GM19324 (cell line): ENCODE results near the gene GABBR2.

ENCODE experiments used
- ATAC-seq: cut with Tn5 transposase; IDR thresholded peaks from one replicate; pipeline ENCODE4 v1.9.1; 2021; ENCODE audit warnings: mild to moderate bottlenecking, moderate library complexity; ENCODE audit not compliant: unreplicated experiment, low FRiP score

The GABBR2 gene

DNA sequence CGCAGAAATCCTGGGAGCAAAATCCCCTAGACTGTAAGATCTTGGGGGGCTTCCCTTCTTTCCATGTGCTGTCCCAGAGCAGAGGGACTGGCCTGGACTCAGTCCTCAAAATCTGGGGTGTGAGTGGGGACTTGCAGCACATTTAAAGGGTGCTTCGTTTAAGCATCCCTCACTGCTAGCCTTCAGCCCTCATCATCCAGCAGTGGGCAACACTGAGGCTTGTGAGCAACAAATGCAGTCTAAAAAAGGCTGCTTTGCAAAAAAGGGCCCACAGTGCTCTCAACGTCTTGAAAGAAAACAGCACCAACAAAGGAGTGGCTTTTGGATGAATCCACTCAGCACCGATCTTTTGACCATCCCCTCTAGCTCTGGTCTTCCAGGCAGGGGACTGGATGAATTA lies 325.0 kb downstream of the GABBR2 start:
- ATAC-seq: no peak

DNA sequence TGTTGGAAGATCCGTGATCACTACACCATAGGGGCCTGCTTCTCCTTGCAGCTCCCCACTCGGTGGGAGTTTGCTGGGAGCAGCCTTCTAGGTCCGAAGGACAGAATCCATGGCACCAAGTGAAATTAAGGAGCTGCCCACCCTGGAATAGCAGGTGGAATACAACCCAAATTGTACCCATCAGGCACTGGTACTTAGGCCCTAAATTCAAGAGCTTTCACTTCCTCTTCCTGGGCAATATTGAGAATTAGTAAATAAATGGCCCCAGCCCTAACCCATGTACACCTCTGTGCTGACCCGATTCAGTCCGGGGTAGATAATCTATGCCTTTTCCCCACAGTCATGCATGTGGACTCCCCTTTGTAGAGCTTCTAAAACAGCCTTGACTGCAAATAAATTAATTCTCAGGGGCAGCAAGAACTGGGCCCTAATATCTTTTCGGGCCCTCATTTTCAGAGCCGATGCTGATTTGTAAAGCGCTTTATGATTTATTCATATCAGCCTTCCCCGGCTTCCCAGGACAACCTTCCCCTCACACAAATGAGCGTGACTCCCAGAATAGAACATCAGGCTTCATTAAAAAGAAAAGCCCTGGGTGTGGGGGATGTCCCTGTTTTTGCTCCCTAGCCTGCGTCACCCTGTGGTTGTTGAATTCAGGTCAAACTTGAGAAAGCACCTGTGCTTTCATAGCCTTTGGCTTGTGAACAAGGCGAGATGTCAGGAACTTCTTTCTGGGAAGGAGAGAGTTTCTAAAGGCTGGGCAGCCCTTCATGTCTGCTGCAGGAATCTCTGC lies 327.2 kb downstream of the GABBR2 start:
- no peak for ATAC-seq

DNA sequence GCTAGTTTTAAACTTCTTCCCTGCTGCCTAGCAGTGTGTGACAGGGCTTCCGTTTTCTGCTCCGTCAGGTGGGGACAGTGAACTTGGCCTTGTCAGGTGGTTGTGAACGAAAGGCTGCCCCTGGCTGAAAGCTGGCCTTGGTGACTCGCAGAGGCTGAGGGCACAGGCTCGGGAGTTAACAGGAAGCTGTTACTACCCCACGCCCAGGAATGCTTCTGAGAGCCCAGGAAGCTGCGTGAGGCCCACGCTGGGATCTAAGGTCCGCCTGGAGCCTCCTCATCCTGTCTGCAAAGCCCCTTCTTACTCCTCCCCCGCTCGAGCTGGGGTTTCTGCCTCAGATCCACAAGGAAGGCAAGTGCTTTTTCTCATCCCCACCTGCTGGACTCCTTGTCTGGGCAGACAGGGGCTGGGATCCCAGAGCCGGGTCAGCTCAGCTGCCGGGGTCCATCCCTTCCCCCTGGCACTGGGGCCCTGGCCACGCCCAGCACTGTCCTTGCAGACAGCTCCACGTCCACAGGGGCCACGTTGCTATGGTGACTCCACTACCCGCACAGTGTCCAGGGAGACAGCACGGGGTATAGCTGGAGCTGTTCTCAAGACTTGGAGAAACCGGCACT lies 328.6 kb downstream of the GABBR2 start:
- ATAC-seq: no peak

DNA sequence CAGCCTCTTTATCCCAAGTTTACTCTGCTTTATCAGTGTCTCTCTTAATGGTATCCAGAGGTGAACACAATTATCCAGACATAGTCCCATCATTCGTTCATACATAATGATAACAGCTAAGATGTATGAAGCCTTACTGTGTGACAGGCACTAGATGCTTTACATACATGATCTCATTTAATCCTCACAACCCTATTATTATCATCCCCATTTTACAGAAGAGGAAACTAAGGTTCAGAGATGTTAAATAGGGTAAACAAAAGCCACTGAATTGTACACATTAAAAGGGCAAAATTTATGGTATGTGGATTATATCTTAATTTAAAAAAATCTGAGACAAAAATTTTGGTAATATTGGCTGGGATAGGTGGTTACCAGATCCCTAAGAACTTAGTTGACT lies 329.2 kb downstream of the GABBR2 start:
- ATAC-seq: no peak

DNA sequence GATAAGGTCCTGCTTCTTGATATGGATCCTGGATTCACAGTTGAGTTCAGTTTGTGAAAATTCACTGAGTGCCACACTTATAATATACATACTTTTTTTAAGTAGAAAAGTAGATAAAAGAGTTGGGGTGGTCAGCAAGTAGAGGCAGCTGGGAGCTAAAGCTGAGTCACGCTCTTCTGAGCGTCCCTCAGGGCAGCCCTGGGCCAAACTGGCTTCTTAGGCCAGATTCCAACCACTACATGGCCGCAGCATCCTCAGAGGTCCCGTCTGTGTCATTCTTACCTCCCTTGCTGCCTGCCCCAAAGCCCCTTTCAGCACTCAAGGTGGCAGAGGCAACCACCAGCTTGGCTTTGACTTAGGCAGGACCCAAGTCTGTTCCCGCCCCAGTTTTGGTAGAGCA lies 329.9 kb downstream of the GABBR2 start:
- no peak for ATAC-seq

DNA sequence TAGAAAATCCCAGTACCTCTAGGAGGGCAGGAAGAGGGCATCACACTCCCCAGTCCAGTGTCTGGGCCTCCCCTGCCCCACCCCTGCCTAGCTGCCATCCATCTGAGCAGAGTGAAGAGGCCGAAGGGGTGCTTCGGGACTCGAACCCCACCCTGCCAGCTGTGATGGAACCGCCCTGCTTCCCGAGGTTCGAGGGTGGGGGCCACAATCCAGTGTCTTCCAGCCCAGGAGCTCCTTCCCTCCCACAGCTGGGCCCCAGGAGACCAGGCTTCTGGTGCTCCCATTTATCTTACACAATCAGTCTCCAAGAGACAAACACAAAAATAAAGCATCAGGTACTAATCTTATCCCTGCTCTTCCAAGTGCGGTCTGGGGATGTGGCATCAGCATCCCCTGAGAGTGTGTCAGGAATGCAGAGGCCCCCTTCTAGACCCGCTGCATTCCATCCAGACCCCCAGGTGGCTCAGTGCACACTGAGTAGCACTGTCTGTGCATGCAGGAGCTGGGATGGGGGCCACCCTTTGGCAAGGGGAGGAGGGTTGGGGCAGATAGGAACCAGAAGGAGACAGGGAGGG lies 330.4 kb downstream of the GABBR2 start:
- ATAC-seq: no peak

DNA sequence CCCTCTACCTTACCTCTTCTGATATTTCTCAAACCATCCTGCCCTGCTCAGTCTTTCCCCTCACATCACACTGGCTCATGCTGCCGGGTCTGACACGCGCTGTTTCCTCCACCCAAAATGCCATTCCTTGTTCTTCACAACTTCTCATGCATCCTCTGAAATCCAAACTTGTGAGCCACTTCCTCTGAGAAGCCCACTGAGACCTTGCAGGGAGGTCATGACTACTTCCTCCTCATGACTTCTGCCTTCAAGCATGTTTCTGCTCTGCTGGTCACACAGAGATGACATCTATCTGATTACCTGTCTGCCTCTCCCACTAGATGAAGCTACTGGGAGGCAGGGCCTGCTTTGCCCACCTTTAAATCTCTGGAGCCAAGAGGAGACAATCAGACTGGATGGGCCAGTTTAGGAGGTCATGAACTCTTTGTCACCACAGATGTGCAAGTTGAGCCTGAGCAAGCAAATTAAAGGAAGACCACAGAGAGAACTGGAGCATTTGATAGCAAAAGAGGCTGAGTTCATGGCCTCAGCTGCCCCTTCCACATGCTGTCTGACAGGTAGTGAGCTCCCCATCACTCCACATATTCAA lies 333.5 kb downstream of the GABBR2 start:
- ATAC-seq: no peak

DNA sequence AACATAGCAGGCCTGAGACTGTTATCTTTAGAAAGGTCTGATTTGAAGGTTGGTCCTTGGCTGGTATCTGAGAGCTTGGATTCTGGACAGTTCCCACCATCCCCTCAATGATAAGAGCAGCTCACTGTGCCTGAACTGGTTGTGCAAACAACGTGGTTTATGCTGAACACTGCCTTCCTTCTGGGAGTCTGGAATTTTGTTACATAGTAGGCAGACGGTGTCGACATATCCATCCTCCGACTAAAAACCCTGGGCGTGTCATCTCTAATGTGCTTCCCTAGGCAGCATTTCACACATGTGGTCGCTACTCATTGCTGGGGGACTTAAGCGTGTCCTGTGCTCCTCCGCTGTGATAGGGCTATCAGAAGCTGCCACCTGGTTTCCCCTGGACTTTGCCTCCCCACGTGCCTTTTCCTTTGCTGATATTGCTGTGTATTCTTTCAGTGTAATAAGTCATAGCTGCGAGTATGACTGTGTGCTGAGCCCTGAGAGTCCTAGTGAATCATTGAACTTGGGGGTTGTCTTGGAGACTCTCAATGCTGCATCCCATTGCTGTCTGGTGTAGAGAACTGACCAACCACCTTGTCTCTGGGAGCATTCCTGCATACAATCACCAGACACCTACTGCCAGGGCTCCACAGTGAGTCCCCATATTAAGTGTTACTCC lies 334.2 kb downstream of the GABBR2 start:
- no peak for ATAC-seq

DNA sequence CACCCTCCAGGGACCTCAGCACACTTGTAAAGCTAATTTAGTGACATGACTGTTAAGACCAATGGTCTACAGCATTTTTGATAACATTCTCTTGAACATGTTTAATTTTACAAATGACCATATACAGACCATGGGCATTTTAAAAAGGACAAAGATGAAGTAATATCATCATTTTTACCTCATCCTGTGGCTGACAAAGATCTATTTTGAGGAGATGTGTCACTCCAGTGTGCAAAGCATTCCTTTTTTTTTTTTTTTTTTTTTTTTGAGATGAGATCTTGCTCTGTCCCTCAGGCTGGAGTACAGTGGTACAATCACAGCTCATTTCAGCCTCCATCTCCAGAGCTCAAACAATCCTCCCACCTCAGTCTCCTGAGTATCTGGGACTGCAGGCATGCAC lies 335.1 kb downstream of the GABBR2 start:
- ATAC-seq: no peak

DNA sequence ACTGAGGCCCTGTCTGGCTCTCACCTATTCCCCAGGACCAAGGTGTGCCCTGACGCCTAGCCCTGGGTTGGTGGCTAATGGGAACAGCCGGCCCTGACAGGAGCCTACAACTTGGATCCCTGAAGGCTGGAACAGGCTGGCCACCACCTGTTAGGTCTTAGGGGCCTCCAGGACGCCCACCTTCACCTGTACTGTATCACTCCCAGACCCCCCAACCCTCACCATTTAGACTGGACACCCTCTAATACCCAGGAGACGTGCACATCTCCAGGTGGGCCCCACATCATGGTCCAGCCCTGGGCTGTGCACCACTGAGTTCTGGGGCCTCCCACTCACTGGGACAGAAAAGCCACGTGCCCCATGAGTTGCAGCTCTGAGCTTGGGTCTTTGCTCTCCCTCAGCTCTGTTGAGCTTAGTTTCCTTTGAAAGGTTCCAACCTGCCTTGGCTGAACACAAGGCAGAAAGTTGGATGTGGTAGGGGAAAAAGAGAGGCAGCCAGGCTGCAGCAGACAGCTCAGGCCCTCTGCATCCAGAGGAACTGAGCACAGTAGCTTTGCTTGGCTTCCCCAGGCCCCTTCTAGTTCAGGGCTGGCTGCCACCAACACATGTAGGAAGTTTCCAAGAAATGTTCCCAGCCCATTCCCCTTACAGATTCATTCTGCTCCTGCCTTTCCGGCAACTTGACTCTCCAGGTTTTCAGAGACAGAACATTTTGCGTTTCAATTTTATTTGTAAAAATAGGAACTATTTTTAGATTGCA lies 336.5 kb downstream of the GABBR2 start:
- ATAC-seq: no peak

DNA sequence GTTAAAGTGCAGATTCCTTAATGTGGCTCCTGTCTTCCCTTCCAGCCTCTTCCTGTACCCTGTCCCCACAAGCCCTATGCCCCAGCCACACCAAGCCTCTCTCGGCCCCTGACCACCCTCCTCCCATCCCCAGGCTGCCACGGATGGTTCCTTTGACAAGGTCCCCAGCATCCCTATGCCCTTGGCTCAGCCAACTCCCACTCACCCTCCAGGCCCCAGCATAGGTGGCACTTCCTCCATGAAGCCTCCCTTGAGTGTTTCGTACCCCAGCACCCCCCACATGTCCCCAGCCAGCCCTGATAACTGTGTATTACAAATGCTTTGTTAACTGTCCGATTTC lies 337.8 kb downstream of the GABBR2 start:
- no peak for ATAC-seq

DNA sequence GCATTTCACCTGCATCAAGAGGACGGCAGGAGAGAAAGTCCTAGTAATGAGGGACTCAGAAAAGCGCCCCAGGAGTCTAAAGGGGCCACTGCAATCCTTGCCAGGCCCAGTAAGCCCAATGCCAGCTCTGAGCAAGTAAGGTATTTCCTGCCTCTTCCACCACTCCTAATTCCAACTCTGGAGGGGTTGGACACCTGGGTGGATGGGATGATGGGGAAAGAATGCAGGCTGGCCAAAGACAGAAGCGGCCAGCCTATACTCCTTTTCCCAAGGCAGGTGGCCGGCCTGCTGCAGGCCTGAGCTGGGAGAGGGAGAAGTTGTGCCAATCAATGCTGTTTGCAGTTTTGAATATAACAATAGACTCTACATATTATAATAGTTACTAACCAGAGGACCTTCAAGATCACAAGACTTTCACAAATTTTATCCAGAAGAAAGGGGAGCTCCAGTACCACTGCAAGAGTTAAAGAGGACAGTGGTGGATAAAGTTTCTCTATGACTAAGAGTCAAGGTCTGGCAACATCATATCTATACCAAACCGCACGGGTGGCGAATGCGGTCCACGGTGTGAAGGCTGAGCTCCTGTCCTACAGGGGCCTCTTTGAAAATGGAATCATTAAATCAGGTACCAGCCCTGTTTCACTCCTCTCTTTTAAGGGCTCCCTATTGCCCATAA lies 338.3 kb downstream of the GABBR2 start:
- no peak for ATAC-seq

DNA sequence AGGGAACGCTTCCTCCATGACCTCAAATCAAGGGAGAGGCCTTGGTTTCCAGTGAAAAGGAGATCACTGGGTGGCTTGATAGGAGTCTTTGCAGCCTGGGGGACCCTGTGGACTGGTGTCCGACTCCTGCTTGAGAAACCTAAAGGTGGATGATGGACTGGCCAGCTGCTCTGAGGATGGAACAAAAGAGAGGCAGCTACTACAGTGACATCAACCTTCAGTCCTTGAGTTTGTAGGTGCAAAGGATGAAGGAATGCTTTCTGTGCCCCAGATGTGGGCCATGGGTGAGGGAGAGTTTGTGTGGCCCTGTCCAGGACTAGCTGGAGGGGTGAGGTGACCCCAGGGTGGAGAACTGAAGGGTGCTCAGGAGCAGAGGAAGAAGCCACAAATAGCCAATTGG lies 338.8 kb downstream of the GABBR2 start:
- no peak for ATAC-seq

DNA sequence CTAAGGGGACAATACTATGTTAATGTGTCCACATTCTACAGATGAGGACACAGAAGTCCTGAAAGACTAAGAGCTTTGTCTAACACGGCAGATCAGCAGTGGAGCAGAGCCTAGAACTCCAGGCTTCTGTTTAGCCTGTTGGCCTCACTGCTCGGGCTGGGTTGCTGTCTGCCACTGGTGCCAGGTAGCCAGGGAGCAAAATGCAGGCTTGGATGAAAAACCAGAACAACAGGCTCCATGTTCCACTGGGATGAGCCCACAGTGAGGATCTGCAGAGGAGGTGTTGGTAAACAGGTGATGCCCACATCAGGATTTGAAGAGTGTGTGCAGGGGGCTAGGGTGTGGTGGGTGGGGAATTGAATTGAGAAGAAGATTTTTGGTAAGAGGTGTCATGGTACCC lies 339.3 kb downstream of the GABBR2 start:
- ATAC-seq: no peak

DNA sequence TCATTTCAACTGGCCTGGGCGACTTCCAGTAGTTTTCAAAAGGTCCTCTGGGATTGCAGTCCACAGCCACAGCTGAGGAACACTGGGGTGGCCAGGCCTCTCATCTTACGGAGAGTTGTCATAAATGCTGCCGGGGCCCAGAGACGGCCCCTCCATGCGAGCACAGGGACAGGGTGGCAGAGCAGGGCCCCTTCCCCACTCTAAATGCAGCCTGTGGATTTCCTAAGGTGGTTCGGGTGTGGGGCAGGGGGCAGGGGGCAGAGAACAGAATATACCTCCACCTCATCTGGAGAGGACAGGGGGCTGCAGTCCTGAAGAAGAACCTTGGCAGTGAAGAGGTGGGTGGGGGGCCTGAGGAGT lies 339.7 kb downstream of the GABBR2 start:
- no peak for ATAC-seq

DNA sequence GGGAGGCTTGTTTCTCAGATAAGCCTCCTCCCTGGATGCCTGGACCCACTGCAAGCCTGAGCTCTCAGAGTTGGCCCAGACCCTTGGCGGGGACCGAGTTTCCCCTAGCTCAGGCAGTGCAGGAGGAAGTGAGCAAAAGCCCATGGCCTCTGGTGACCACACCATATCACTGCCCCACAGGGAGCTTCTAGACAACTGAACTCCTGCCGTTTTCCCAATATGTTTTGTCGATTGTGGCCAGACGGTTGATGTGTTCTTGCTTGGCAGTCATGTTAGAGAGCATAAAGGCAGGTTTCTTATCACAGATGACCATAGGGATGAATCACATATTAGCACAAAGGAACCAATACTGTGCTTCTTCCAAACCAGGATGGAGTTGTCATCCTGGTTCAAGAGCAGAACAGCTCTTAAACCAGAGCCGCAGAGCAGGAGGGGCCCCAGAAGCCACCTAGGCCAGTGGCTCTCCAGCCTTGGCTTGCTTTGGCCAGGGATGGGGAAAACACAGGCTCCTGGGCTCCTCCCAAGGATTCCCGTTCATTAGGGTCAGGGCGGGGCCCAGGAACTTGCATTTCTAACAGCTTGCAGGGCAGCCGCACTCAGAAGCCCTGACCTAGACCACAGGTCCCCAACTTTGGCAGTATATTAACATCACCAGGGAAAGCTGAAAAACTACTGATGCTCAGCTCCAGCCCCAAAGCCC lies 340.2 kb downstream of the GABBR2 start:
- ATAC-seq: no peak

DNA sequence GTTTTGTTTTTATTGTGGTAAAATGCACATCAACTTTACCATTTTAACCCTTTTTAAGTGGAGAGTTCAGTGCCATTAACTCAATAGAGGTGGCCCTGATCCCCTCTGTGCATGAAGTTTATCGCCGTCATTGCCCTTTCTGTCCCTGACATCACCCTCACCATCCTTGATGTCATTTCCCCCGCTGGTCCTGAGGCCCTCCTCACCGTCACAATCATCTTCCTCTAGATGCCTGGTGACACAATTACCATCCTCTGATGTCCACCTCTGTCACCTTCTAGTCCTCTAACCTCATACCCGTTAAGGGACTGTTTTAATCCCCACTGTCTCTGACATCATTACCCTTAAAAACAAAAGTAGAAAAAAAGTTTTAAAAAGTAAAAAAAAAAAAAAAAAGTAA lies 340.8 kb downstream of the GABBR2 start:
- ATAC-seq: no peak

DNA sequence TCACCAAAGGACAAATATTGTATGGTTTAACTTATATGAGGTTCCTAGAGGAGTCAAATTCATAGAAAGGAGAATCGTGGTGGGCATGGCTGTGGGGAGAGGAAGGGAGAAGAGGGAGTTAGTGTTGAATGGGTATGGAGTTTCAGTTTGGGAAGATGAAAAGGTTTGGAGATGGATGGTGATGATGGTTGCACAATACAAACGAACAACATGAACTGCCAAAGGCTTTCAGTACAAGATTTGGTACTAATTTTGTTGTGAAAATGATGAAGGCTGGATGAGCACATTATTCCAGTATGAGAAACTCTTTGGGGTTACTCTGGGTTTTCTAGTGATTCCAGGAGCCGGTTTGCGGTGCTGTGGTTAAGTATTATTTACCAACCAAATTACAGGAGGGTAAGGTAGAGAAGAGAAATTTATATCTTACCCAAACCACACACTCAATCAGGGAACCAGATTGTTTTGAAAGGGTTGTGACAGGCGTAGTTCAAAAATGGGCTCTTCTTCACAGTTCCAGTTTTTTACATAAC lies 341.3 kb downstream of the GABBR2 start:
- ATAC-seq: no peak

DNA sequence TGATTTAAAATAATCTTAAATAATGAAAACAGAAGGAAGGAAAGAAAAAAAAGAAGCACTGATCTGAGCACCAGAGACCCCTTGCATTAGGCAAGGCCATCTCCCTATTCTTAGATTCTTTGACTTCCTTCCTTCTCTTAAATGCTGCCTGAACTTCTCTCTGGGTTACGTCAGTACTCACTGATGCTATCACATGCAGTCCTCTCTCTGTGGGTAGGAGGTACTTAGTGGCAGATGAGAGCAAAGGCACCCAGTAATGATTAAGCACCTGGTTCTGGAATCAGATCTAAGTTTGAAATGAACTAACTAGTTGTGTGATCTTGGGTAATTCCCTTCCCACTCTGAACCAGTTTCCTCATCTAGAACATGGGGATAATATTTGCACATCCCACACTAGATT lies 343.0 kb downstream of the GABBR2 start:
- ATAC-seq: no peak
